Frontal cortex (tissue), 4 donors: ENCODE measurements around the gene KIF1C. TPM values are rescaled to one million over a fixed set of nuclear protein-coding genes. Genes with fewer than 3 reads are reported as not detected.

Source experiments
- DNase-seq, 2 donors: peaks; one replicate each; pipeline ENCODE4 v3.0.0; 2012; ENCODE audit warnings: low spot score in 2 of 2
- FAIRE-seq: peaks from 2 replicates; lab custom pipeline; 2012; peaks lifted over from hg19 to GRCh38; lab: Jason Lieb, UNC
- total RNA-seq: library from RNA; depleted of rRNA; stranded (reverse); fragments of >200 nt; gene quantifications from one replicate; pipeline ENCODE4 v1.2.3, GENCODE V29; 2014
- donor health status: control.
- donor health status: control.
- donor health status: control.

The KIF1C gene
- total RNA-seq: 10.2 TPM

GRCh38 chr17:4997302-4998026 is at the start of gene KIF1C, which contains the start of gene INCA1:
TSS of gene KIF1C (plus strand) at chr17:4997950. CDS start at chr17:5000247, 2,297 bp downstream.
TSS of gene INCA1 (minus strand) at chr17:4997522. CDS start at chr17:4994437, 3,085 bp downstream.
- no peak for FAIRE-seq
- DNase-seq: peak; percentile 99 to 100

- FAIRE-seq: no peak
- peak; percentile 90 to 97 for DNase-seq
Observed at GRCh38 chr17:4948166-4948930, 49.4 kb upstream of the KIF1C start, which contains the start of gene PFN1. TSS of gene PFN1 (minus strand) at chr17:4948530. CDS start at chr17:4948394, 136 bp downstream.

DNA sequence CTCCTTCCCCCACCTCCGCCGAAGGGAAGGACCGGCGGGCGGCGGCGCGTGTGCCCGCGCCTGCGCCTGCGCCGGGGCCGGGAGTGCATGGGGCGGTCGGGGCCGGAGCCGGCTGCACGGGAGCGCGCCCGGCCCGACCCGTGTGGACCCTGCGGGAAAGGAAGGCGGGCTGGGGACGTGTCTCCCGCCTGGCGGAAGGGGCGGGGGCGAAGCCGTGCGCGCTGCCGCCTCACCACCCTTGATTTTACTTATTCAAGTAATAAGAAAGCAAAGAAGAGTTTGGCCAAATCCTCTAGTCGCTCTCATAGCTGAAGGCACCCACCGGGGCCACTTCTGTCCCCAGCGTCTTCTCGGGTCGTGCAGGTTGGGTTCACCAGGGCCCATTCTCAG is 48.8 kb upstream of the KIF1C start:
- FAIRE-seq (no peak), DNase-seq (peak; percentile 95 to 97)

DNA sequence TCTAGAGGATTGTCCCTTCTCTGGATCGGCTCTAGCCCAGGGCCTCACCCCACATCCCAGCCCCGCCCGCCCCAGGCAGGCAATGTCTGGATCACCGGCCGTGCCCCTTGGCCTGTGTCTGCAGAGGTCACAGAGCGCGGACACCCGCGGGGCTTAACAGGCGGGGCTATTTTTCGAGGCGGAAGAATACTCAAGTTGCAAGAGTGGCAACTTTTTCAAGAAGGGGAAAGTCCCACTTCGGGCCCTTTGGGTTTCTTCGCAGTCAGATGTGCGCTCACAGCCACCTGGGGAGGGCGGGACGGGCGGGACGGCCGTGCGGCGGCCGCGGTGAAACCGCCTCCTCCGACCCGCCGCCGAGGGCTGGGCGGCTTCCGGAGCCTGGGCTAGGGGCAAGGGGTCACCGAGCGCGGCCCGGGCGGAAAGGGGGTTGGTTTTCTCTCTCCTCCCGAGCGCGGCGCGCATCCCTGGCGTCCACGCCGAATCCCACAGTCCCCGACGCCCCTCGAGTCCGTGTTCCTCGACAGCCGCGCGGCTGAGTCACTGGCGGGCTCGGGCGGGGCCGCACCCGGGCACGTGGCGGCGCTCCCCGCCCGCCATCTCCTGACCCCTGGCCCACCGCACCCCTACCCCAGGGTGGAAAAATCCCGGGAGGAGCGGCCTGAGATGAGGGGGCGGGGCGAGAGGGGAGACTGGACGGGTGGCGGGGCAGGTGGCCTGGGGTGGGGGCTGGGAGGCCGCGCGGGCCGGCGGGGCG is 48.3 kb upstream of the KIF1C start:
- no peak for FAIRE-seq
- DNase-seq: peak; percentile 64 to 83

- DNase-seq (no peak), FAIRE-seq (no peak)
Observed at GRCh38 chr17:4950075-4950745, 47.5 kb upstream of the KIF1C start.

GRCh38 chr17:4950746-4951204 is 47.0 kb upstream of the KIF1C start, which contains the start of gene ENO3:
TSS of gene ENO3 (plus strand) at chr17:4951119. CDS start at chr17:4951830, 711 bp downstream.
- FAIRE-seq: no peak
- no peak for DNase-seq

GRCh38 chr17:4951486-4951885 is 46.3 kb upstream of the KIF1C start:
- DNase-seq: no peak
- no peak for FAIRE-seq

GRCh38 chr17:4953451-4953961 is 44.2 kb upstream of the KIF1C start:
- no peak for DNase-seq
- FAIRE-seq: no peak

- DNase-seq (no peak), FAIRE-seq (no peak)
Observed at GRCh38 chr17:4955091-4955490, 42.7 kb upstream of the KIF1C start.

DNA sequence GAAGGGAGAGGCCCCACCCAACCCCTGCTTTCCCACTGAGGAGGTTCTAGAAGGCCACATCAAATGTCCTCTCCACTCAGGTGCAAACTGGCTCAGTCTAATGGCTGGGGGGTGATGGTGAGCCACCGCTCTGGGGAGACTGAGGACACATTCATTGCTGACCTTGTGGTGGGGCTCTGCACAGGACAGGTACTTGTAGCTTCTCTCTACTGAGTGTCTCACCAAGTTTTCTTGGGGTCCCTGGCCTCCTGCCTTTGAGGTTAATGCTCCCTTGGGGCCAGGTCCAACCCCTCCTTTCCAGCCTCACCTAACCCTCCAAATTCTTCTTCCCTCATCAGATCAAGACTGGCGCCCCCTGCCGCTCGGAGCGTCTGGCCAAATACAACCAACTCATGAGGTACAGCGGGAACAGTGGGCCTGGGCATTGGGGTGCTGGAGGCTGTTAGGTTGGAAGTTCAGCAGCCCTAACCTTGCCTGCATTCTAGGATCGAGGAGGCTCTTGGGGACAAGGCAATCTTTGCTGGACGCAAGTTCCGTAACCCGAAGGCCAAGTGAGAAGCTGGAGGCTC is 41.2 kb upstream of the KIF1C start:
- FAIRE-seq (no peak), DNase-seq (no peak)

DNA sequence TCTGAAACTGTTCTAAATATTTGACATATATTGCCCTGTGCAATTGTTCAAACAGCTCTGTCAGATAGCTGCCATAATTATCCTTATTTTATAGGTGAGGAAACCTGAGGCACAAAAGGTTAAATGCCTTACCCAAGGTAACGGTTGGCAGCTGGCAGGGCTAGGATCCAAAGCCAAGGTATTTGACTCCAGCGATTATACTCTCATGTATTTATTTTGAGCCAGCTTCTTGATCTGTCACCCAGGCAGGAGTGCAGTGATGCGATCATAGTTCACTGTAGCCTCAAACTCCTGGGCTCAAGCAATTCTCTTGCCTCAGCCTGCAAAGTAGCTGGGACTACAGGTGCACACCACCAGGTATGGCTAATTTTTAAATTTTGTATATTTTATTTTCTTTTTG is 39.6 kb upstream of the KIF1C start:
- no peak for FAIRE-seq

GRCh38 chr17:4959261-4959965 is 38.3 kb upstream of the KIF1C start:
- DNase-seq: no peak
- no peak for FAIRE-seq

More for the DNA sequence above, 39.6 kb upstream of the KIF1C start:
- DNase-seq: no peak

DNA sequence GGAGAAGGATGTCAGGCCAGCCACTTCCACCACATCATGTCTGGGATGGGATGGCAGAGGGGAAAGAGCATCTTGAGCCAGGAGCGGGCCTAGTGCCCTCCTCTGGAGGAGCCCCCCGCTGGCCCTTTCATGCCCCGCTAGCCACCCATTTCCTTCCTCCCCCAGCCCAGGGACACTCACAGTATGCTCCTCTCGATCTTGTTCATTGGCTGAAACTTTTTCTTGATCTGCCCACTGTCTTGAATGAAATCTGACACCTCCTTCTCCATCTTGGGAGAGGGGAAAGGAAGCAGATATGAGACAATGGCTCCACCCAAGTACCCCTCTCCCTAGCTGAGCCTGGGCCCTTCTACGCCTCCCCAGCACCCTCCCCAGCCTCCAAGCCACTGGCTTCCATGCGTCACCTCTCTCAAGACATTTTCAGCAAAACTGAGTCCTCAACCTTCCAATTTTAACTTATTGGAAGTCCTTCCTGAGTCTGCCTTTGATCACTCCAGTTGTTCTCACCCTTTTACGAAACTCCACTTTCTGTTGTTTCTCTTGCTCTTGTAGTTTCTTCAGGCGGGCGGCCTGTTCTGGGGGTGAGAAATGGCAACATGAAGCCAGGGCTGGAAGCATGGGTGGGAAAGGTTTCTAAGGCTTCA is 37.3 kb upstream of the KIF1C start:
- DNase-seq (no peak), FAIRE-seq (no peak)

- FAIRE-seq: no peak
- DNase-seq: no peak
Observed at GRCh38 chr17:4965311-4965986, 32.3 kb upstream of the KIF1C start.

DNA sequence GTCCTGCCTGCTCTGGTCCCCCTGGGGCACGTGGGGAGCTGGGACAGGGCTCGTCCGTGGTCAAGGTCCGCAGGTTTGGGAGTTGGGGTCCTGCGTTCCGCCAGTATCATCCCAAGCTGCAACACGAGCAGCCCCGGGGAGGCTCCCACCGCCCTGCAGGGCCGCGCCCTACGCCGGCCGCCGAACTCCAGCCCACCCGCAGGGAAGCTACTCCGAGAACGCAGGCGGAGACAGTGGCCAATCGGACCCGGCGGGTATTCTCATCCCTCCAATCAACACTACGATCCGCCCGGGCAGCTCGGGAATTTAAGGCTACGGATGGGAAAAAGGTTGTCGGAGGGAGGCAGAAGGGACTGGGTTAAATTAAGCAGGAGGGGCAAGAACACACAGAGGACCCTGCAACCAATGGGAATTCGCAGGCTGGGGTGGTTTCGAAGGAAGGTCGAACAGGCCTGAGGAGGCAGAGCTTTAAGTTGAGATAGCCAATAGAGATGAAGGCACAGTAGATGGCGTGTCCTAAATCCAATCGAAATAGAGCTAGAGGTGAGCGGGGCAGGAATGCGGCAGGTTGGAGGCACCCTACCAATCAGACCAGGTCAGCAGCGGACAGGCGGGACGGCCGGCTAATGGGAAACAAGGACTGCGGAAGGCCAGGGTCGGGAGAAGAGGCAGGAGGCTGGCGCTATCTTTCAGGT is 30.8 kb upstream of the KIF1C start:
- peak; percentile 97 for FAIRE-seq
- DNase-seq: peak; percentile 97 to 98

DNA sequence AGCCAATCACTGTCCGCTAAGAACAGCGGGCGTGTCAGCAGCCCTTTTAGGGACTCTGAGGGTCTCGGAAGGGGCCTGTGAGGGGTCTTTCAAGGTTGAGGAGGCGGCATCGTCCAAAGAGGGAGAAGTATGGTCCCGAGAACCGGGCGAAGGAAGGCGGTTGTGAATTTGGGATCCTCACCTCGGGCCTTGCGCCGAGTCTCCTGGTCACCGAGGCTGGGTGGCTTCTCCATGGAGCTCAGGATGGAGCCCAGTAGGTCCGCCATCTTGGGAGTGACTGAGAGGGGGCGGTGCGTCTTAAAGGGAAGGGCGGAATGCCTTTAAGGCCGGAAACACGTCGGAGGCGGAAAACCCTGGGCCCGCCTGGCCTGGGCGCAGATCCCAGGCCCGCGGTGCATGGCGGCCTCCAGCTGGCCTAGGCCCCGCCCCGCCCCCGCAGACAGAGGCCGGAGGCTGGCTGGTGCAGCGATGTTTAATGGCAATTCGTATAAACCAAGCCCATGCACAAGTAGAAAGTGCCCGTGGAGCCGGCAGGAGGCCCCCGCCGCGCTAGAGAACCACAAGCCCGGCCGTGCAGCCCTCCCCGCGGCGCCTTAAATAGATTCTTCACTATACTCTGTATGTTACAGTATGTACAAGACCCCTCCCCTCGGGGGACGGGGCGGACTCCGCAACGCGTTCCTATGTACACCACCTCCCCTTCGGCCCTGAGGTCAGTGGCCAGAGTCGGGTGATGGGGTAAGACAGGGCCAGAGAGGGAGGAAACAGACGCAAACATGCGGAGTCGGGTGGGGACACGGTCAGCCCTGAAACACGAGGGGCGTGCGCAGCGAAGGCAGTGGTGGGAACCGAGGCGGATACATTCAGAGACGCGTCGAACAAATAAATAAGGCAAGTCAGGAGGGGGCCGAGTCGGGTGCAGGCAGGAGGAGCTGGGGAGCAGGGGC is 29.9 kb upstream of the KIF1C start, which contains the start of gene SPAG7:
Gene SPAG7, minus strand, starts transcription at position 279 of the 947 bp plus-strand sequence. Its CDS starts 13 bp downstream, at position 266.
- FAIRE-seq (no peak), DNase-seq (peak; percentile 95 to 97)
